Measurements from ENCODE around the gene NEUROD2.

- TF ChIP-seq CTCF (conservative IDR thresholded peaks at IDR 0.05; ENCODE audit: low read depth in 2 of 2) (no peak), EZH2 (IDR thresholded peaks at IDR 0.05; ENCODE audit: low read depth, unreplicated experiment) (no peak), ZNF114 (CRISPR knock-in tag; IDR thresholded peaks at IDR 0.05) (no peak)
Measured at GRCh38 chr17:39612291-39612894, 4.7 kb upstream of the NEUROD2 start.
